Hepatic stellate cell (primary cell): ENCODE data around the gene LENG1.
"Not testable (repeated sequence)": the region's sequence is repeated elsewhere in the genome, so short reads cannot be mapped to it uniquely, and the experiment has no call there.

Experiments
- DNase-seq: peaks from one replicate; pipeline ENCODE4 v3.0.0; 2011; ENCODE audit warnings: low spot score

Gene LENG1

DNA sequence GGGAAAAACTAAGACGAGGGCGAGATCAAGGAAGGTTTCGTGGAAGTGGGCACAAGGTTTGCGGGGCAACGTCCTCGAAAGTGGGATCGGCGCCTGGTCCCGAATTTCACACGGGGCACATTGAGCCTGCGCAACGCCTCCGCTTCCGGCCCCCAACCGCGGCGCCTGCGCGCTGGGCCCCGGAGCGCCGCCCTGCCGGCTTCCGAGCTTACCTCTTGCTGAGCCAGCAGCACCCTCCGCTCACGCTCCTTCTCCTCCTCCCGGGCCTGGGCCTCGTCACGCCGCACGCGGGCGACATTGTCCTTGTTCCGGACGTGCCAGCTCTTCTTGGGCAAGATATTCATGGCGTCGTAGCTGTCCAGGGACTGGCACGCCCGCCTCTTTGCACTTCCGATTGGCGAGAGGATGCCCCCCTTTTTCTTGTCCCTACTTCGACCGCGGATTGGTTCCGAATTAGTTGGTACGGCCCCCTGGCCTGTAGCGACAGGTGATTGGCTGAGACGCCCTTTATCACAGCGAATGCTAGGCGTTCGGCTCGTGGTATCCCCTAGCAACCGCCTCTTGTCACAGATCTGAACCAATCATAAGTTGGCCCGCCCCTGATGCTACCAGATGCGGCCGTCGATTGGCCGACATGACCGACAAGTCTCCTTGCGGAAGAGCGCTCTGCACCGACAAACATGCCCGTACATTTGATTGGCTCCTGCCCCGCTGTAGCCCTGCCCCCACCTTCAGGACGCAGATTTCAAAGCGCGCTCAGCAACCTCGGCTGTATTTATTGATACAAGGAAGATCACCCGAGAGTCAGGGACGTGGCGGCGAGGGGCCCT lies at the start of gene LENG1:
Gene LENG1, minus strand, starts transcription at position 370 of the 830 bp plus-strand sequence. Its CDS starts 26 bp downstream, at position 344.
- peak; percentile 100 for DNase-seq

GRCh38 chr19:54208784-54209057 lies 49.2 kb upstream of the LENG1 start:
- DNase-seq = no peak

- DNase-seq = no peak
These were observed 48.7 kb upstream of the LENG1 start for GRCh38 chr19:54207983-54208783.

- DNase-seq = no peak
These were observed 48.1 kb upstream of the LENG1 start for GRCh38 chr19:54207676-54207982.

DNA sequence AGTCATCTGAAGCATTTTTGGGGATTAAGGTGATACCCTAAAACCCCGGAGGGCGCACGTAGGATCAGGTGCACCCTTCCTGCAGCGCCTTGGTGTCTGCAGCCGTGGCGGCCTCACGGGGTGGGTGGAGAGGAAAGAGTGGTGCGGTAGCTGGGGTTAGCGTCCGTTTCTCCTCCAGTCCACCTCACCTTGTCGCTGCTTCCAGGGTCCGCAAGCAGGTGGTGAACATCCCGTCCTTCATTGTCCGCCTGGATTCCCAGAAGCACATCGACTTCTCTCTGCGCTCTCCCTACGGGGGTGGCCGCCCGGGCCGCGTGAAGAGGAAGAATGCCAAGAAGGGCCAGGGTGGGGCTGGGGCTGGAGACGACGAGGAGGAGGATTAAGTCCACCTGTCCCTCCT lies 47.7 kb upstream of the LENG1 start:
- DNase-seq = not testable (repeated sequence)

GRCh38 chr19:54206831-54207177 lies 47.3 kb upstream of the LENG1 start:
- no peak for DNase-seq

DNA sequence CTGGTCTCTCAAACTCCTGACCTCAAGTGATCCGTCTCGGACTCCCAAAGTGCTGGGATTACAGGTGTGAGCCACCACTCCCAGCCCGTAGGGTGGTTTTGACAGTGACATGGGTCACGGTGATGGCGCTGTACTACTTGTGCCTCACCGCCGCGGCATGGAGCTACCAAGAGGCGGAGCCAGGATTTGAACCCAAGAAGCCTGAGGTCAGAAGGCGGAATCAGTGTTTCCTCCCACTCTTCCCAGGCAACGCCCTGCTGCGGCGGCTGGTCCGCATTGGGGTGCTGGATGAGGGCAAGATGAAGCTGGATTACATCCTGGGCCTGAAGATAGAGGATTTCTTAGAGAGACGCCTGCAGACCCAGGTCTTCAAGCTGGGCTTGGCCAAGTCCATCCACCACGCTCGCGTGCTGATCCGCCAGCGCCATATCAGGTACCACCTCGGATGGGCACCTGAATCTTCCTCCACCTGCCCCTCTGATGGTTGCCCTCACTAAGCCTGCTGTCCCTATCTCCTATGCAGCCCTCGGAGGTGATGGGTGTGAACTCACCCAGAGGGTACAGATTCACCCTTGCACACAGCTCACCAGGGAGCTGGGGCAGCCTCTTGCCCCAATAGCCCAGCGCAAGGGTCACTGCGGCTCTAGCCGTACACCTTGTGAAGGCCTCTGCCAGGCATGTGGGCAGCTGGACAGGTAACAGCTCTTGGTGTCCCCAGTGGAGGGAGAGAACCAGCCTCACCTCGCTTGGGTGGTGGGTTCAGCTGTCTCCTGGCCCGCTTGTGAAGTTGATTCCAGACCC lies 46.7 kb upstream of the LENG1 start:
- no peak for DNase-seq

GRCh38 chr19:54204767-54205468 lies 45.4 kb upstream of the LENG1 start:
- no peak for DNase-seq

GRCh38 chr19:54203151-54203611 lies 43.7 kb upstream of the LENG1 start:
- no peak for DNase-seq

- DNase-seq = no peak
These were observed 42.5 kb upstream of the LENG1 start for GRCh38 chr19:54201980-54202379.

DNA sequence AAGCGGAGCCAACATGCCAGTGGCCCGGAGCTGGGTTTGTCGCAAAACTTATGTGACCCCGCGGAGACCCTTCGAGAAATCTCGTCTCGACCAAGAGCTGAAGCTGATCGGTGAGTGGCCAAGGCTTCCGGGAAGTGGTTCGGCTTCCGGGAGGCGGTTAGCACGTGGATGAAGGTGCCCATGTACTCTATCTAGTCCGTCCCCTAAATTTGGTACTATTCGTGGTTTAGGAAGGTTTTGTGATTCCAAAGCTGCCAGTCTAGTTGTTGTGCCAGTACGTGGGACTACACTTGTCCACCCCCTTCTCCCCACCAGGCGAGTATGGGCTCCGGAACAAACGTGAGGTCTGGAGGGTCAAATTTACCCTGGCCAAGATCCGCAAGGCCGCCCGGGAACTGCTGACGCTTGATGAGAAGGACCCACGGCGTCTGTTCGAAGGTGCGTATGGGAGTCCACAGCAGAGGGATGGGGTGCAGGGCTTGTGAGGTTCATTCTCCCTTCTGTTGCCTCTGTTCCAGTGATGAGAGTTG lies 41.7 kb upstream of the LENG1 start:
- DNase-seq = no peak

DNA sequence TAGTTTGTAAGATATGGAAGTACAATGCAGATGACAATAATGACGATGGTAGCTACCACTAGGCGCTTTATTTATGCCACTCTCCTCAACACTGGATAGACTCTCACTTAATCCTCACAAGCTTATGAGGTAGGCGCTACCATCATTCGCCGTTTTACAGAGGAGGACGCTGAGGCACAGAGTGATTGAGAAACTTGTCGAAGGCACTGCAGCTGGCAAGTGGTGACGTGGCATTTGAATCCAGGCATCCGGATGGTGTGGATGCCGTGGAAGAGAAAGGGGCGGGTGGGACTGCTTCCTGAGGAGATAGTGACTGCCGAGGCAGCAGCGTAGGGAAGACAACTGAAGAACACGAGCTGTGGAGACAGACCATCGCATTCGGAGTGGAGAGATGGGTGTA lies 39.9 kb upstream of the LENG1 start:
- no peak for DNase-seq

DNA sequence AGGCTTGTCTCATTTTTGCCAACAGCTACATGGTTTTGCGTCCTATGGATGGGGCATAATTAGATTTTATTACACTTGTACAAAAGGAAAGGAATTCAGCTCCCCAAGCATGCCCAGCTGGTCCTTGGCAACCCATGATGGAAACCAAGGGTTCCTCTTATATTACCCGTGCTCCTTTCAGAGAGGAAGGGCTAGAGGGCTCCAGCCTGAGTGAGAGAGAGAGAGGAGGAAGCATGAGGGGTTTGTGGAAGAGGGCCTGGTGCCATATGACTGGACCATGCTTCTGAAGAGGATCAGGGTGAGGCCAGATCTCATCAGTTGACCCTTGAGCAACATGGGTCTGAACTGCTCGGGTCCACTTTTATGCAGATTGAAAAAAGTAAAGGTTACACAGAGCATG lies 37.6 kb upstream of the LENG1 start:
- no peak for DNase-seq

DNA sequence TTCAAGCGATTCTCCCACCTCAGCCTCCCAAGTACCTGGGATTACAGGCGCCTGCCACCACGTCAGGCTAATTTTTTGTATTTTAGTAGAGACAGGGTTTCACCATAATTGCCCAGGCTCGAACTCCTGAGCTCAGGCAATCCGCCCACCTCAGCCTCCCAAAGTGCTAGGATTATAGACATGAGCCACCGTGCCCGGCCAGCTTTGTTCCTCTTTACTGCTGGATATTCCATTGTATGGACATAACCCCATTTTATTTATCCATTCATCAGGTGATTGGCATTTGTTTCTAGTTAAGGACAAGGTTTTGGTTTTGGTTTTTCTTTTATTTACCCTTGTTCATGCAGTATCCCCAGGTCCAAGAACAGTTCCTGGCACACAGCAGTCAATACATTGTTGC lies 37.0 kb upstream of the LENG1 start:
- no peak for DNase-seq

DNA sequence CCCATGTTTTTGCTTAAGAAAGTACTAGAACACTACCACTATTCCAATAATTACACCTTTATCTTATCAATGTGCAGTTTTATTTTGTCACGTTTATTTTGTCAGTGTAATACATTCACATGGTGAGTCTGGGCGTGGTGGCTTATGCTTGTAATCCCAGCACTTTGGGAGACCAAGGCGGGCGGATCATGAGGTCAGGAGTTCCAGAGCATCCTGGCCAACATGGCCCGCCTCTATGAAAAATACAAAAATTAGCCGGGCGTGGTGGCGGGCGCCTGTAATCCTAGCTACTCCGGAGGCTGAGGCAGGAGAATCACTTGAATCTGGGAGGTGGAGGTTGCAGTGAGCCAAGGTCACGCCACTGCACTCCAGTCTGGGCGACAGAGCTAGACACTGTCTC lies 34.9 kb upstream of the LENG1 start:
- not testable (repeated sequence) for DNase-seq

DNA sequence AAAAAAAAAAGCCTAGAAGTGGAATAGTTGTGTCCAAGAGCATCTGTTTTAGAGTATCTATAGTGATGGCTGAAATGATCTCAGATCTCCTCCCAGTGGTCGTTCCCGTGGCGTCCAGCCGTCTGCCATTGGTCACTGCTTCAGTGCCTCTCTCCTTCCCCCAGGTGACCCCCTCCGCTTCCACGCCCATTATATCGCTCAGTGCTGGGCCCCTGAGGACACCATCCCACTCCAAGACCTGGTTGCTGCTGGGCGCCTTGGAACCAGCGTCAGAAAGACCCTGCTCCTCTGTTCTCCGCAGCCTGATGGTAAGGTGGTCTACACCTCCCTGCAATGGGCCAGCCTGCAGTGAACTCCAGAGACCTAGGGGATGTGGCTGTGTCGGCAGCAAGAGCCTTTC lies 33.5 kb upstream of the LENG1 start:
- no peak for DNase-seq

GRCh38 chr19:54191811-54192453 lies 32.4 kb upstream of the LENG1 start:
- no peak for DNase-seq

DNA sequence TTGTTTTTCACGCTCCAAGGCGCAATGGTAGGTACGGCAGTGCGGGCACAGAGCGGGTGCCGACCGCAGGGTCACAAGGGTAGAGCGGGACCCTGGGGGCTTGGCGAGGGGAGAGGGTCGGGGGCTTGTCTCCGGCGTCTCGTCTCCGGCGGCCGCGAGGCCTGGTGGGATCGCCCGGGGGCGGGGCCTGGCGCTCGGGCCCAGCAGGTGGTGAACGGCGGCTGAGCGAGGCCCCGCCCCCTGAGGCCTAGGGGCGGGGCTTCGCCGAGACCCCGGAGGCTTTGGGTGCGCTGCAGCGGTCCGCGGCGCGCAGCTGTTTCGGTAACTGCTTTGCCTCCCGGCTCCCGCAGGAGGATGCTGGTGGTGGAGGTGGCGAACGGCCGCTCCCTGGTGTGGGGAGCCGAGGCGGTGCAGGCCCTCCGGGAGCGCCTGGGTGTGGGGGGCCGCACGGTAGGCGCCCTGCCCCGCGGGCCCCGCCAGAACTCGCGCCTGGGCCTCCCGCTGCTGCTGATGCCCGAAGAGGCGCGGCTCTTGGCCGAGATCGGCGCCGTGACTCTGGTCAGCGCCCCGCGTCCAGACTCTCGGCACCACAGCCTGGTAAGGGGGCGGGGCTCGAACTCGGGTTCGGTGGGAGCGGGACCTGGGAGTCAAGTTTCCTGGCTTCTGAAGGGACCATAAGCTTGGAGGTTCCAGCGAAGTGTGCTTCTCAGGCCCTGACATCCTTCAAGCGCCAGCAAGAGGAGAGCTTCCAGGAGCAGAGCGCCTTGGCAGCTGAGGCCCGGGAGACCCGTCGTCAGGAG lies 31.7 kb upstream of the LENG1 start, which contains the start of gene TSEN34:
Gene TSEN34, plus strand, starts transcription at position 298 of the 800 bp plus-strand sequence. Its CDS starts 57 bp downstream, at position 355.
- DNase-seq = peak; percentile 78

DNA sequence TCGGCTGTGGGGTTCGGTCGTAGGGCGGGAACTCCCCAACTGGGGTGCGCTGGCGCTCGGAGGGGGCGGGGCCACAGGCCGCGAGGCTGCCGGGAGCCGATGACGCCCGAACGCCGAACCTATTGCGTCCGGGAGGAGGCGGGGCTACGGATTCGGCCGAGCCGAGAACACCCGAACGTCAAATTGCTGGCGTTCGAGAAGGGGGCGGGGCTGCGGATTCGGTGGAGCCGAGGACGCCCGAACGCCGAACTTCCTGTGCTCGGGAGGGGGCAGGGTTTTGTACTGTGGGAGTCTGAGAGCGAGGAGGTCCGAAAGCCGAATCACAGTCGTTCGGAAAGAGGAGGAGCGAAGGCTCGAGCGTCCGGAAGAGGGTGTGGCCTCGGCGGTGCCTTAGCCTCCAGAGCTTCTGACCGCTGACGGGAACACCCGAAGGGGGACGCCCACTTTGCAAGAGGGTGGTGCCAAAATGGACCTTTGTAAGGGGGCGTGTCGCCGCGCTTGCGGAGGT lies 31.0 kb upstream of the LENG1 start:
- peak; percentile 88 for DNase-seq
